ENCODE results near the gene PAGE5.

PAGE5 gene, protein sequence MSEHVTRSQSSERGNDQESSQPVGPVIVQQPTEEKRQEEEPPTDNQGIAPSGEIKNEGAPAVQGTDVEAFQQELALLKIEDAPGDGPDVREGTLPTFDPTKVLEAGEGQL

DNA sequence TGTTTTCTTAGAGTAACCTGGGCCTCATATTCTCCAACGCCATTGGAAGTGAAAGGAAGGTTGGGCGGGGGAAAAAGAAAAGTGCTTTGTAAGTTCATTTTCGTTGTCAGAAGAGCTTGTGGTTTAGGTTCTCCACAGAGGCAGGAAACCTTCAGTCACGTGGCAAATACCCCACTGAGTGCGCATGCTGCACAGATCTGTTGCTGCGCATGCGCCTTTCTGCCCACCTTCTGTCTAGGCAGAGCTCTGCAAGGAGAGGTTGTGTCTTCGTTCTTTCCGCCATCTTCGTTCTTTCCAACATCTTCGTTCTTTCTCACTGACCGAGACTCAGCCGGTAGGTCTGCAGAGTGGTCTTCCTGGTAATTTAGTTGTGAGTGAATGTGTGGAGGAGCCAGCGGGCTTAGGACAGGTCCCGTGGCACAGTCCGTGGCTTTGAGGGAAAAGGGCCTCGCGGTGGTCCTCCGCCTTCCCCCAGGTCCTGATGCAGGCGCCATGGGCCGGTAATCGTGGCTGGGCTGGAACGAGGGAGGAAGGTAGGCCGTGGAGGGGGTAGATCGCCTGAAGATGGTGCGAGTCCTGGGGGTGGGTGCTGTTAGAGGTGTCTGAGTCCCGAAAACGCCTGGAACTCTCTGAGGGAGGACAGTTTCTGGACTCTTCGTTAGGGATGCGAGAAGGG is at the start of gene PAGE5:
Gene PAGE5, plus strand, starts transcription at position 228 of the 676 bp plus-strand sequence. CDS start 1,037 bp downstream, outside the sequence.
- no peak for TF ChIP-seq ZFX (IDR thresholded peaks at IDR 0.05; ENCODE audit: borderline replicate concordance)
- TF ChIP-seq, protein P1, sequence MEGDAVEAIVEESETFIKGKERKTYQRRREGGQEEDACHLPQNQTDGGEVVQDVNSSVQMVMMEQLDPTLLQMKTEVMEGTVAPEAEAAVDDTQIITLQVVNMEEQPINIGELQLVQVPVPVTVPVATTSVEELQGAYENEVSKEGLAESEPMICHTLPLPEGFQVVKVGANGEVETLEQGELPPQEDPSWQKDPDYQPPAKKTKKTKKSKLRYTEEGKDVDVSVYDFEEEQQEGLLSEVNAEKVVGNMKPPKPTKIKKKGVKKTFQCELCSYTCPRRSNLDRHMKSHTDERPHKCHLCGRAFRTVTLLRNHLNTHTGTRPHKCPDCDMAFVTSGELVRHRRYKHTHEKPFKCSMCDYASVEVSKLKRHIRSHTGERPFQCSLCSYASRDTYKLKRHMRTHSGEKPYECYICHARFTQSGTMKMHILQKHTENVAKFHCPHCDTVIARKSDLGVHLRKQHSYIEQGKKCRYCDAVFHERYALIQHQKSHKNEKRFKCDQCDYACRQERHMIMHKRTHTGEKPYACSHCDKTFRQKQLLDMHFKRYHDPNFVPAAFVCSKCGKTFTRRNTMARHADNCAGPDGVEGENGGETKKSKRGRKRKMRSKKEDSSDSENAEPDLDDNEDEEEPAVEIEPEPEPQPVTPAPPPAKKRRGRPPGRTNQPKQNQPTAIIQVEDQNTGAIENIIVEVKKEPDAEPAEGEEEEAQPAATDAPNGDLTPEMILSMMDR (IDR thresholded peaks at IDR 0.05), result no peak
- no peak within 1 kb of the TSS for H3K27ac ChIP-seq

DNA sequence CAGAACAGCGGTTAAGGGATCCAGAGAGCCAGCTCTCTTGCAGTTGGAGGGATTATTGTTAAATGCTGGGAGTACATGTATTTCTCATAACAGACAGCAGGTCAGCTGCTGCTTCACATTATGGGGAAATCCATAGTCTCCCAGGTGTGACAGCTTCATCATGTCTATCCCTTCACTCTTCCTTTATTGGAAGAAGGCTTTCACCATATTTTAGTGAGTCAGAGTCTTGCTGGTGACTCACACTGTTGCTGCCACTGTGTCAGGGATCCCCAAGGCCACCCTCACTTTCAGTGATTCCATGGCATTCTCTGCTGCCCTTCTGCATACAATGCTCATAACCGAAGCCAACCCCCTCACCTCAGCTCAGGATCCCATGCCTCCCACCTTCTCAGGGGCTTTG is 32.9 kb upstream of the PAGE5 start:
- no peak overlapping the region for H3K27ac ChIP-seq
- TF ChIP-seq ZFX (IDR thresholded peaks at IDR 0.05; ENCODE audit: borderline replicate concordance), result no peak
- TF ChIP-seq, protein P1 (IDR thresholded peaks at IDR 0.05), result no peak

DNA sequence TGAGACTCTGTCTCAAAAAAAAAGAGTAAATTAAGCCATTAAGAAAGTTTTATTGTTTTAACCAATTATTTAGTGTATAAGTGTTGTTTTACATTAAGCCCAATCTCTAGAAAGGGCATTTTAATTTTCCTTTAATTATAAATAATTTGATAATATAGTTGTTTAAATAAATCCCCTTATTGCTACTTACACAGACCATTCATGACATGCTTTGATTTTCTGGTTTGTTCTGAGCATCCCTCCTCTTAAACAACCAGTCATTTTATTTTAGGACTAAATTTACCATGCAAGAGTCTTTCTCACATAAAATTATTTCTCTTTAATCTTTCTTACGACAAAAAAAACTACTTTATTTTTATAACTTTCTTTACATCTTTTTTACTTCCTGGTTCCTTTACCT is 23.5 kb upstream of the PAGE5 start:
- no peak overlapping the region for H3K27ac ChIP-seq

DNA sequence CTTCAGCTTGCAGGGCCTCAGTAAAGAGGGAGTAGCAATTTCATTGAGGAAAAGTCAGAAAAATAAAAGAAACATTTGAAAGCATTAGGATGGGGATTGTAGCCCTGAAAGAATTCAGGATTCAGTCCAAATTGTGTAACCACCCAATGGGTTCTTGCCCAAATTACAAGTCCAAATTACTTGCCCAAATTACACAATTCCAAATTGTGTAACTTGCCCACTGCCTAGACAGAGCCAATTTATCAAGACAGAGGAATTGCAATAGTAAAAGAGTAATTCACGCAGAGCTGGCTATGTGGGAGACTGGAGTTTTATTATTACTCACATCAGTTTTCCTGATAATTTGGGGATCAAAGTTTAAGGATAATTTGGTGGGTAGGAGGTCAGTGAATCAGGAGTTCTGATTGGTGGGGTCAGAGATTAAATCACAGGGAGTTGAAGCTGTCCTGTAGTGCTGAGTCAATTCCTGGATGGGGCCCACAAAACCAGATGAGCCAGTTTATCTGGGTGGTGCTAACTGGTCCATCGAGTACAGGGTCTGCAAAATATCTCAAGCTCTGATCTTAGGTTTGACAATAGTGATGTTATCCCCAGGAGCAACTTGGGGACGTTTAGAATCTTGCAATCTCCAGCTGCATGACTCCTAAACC is 18.1 kb upstream of the PAGE5 start:
- no peak overlapping the region for H3K27ac ChIP-seq
- no peak for TF ChIP-seq ZFX (IDR thresholded peaks at IDR 0.05; ENCODE audit: borderline replicate concordance)
- TF ChIP-seq, protein P1 (IDR thresholded peaks at IDR 0.05), result no peak

More for the DNA sequence above, 23.5 kb upstream of the PAGE5 start:
- TF ChIP-seq, protein P1 (IDR thresholded peaks at IDR 0.05), result no peak
- TF ChIP-seq ZFX (IDR thresholded peaks at IDR 0.05; ENCODE audit: borderline replicate concordance), result no peak

DNA sequence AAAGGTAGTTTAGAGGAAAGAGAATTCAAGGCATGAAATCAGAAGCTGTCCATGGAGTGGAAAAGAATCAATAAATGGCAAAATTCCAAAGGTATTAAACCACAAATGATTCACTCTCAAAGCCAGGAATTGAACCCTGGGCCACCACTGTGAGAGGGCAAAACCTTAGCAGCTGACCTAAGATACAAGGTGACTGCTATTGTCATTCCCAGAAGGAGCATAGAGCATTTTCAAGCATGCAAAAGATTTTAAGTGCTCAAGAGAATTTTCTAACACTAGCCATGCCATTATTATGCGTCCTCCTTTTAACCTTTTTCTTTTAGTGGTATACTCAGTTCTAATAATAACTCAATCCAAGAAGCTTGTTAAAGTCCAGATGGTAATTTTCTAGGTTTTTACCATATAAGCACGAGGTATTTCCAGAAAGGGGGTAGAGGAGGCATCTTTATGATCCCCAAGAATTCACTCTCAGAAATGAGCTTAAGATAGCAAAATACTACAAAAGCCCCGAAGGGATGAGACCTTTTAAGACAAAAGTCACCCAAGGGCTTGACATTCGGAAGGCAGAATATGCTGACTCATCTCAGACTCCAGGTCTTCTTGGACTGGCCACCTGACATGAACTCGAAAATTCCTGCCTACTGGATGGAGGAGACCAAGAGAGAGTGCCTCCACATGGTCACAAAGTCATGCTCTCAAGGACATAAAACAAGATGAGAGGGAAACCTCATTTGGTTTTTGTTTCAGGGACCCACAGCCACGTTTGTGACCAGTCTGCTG is 13.8 kb upstream of the PAGE5 start:
- H3K27ac ChIP-seq, result no peak overlapping the region
- TF ChIP-seq, protein P1 (IDR thresholded peaks at IDR 0.05), result no peak
- TF ChIP-seq ZFX (IDR thresholded peaks at IDR 0.05; ENCODE audit: borderline replicate concordance), result no peak

DNA sequence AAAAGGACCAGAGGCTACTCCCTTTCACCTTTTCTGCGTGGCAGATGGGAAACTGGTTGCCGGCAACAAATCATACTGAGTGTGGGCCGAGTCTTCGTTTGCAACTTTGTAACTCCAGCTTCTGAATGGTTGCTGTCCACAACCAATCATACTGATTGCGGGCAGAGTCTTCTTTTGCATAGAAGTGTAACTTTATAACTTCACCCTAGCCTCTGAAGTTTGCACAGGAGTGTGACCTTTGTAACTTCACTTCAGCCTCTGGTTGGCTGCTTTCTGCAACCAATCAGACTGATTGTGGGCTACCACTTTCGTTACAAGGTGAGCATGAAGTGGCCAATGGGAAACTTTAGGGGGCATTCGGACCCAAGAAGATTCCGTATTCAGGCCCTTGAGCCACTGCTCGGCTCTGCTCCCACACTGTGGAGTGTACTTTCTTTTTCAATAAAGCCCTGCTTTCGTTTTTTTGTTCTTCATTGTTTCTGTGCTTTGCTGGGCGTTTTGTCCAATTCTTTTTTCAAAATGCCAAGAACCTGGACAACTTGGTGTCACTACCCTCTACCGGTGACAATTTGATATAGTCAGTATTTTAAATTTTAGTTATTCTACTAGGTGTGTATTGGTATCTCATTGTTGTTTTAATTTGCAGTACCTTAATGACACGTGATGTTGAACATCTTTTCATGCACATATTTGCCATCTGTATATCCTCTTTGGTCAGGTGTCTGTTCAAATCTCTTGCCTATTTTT is 9.0 kb upstream of the PAGE5 start:
- TF ChIP-seq ZFX (IDR thresholded peaks at IDR 0.05; ENCODE audit: borderline replicate concordance), result no peak
- TF ChIP-seq, protein P1 (IDR thresholded peaks at IDR 0.05), result peak; percentile 39
- H3K27ac ChIP-seq, result peak overlapping the region; percentile 36; the same call in 1 of the 2 replicates

Data from 22Rv1 (cell line).